Upper lobe of left lung (tissue), 6 donors: Measurements from ENCODE around the gene PRKAR1B. TPM values are rescaled to one million over a fixed set of nuclear protein-coding genes. Genes with fewer than 3 reads are reported as not detected.

ENCODE experiments used
- ATAC-seq, 2 donors: fragments of 200-7000 bp; cut with Tn5 transposase; one replicate each; pipeline ENCODE4 v1.9.1; 2022; ENCODE audit warnings: mild to moderate bottlenecking in 2 of 2, moderate library complexity in 2 of 2; ENCODE audit not compliant: low FRiP score in 2 of 2
- DNase-seq, 2 donors: peaks; one replicate each; pipeline ENCODE4 v3.0.0-alpha.2; 2019 to 2020
- H3K27ac ChIP-seq, 4 donors: fragments of 200-600 bp; sonication (generic); one replicate each; pipeline ENCODE4 v1.5.1; 2016 to 2019
- H3K27me3 ChIP-seq, 4 donors: fragments of 200-600 bp; sonication (generic); one replicate each; pipeline ENCODE4 v1.5.1; 2017 to 2019
- H3K36me3 ChIP-seq, 4 donors: fragments of 200-600 bp; sonication (generic); one replicate each; pipeline ENCODE4 v1.5.1; 2016 to 2019
- H3K4me1 ChIP-seq, 4 donors: fragments of 200-600 bp; sonication (generic); one replicate each; pipeline ENCODE4 v1.5.1; 2018 to 2019
- H3K4me3 ChIP-seq, 4 donors: fragments of 200-600 bp; sonication (generic); one replicate each; pipeline ENCODE4 v1.5.1; 2017 to 2019; ENCODE audit warnings: mild to moderate bottlenecking in 2 of 4, moderate library complexity in 1 of 4
- H3K9me3 ChIP-seq, 4 donors: fragments of 200-600 bp; sonication (generic); one replicate each; pipeline ENCODE4 v1.5.1; 2018 to 2019
- EP300 ChIP-seq, 4 donors: sonication (generic); formaldehyde crosslinking; IDR thresholded peaks; one replicate each; pipeline ENCODE4 v1.5.1; 2017; ENCODE audit warnings: antibody characterized with exemption in 4 of 4, control low read depth in 2 of 4
- POLR2A ChIP-seq, 4 donors: fragments of 450-650 bp; IDR thresholded peaks; one replicate each; pipeline ENCODE4 v1.5.1; 2016 to 2017; ENCODE audit warnings: antibody characterized with exemption in 4 of 4, mild to moderate bottlenecking in 2 of 4
- POLR2AphosphoS5 ChIP-seq, 2 donors: sonication (generic); formaldehyde crosslinking; IDR thresholded peaks; one replicate each; pipeline ENCODE4 v1.5.1; 2017; ENCODE audit warnings: antibody characterized with exemption in 2 of 2
- WGBS, 2 donors: methylation state at CpG; one replicate each; pipeline ENCODE4 v1.1.5; 2017 to 2018; 5-methylcytosine and 5-hydroxymethylcytosine counted together
- total RNA-seq, 6 donors: library from RNA; depleted of rRNA in 4 of 6; stranded (reverse); fragments of >200 nt in 4 of 6; gene quantifications; one replicate each; pipeline versions ENCODE4 v1.1.0 to v1.2.1, GENCODE V29; 2016 to 2021
- TF ChIP-seq, protein P1 (sequence below), 6 experiments: fragments of 450-650 bp in 4 of 6; fragments of 200-600 bp in 2 of 6; sonication (generic) in 2 of 6; IDR thresholded peaks; one replicate each; pipeline ENCODE4 v1.5.1; 2016 to 2019; ENCODE audit warnings: antibody characterized with exemption in 6 of 6
- donor health status: DM: no; HTN: no; CAD: no; lungs with moderate emphysema.
- donor health status: DM: no; HTN: yes; CAD: no; lungs with severe emphysema.

PRKAR1B gene
- total RNA-seq, 6 donors from 2014 or later = 10.3 to 24.4 (median 20.9) TPM

DNA sequence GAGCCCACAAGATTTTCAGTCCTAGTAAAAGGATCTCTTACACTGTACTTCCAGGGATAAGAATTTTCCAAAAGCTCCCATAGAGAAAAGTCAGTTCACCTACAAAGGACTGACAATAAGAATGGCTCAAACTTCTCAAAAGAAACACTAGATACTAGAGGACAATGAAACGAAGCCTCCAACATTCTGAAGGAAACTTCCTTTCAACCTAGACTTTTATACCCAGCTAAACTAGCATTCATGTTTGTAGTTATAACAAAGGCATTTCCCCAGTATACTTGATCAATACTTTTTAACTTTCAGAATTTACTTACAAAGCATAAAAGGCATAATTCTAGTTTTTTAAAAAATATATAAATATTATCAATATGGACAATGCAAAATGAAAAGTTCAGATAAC is 41.5 kb downstream of the PRKAR1B start:
- peaks cover 0 to 1% (median 0%) of the 10 kb centered on the region in 4 donors for H3K36me3 ChIP-seq
- 93 to 100% methylated on average over 1 of the region's 1 CpG for WGBS, 2 donors
- H3K4me1 ChIP-seq = no peaks in the 10 kb centered on the region
- peaks cover 9 to 34% (median 30%) of the 10 kb centered on the region in 4 donors for H3K9me3 ChIP-seq
- no peak overlapping the region for H3K4me3 ChIP-seq
- TF ChIP-seq POLR2AphosphoS5 (IDR thresholded peaks at IDR 0.05) (no peak), POLR2A (IDR thresholded peaks at IDR 0.05) (no peak), EP300 (IDR thresholded peaks at IDR 0.05) (no peak)
- TF ChIP-seq, protein P1, sequence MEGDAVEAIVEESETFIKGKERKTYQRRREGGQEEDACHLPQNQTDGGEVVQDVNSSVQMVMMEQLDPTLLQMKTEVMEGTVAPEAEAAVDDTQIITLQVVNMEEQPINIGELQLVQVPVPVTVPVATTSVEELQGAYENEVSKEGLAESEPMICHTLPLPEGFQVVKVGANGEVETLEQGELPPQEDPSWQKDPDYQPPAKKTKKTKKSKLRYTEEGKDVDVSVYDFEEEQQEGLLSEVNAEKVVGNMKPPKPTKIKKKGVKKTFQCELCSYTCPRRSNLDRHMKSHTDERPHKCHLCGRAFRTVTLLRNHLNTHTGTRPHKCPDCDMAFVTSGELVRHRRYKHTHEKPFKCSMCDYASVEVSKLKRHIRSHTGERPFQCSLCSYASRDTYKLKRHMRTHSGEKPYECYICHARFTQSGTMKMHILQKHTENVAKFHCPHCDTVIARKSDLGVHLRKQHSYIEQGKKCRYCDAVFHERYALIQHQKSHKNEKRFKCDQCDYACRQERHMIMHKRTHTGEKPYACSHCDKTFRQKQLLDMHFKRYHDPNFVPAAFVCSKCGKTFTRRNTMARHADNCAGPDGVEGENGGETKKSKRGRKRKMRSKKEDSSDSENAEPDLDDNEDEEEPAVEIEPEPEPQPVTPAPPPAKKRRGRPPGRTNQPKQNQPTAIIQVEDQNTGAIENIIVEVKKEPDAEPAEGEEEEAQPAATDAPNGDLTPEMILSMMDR (IDR thresholded peaks at IDR 0.05) = no peak
- DNase-seq (no peak), ATAC-seq (no peak)
- no peaks in the 10 kb centered on the region for H3K27me3 ChIP-seq
- no peak overlapping the region for H3K27ac ChIP-seq

DNA sequence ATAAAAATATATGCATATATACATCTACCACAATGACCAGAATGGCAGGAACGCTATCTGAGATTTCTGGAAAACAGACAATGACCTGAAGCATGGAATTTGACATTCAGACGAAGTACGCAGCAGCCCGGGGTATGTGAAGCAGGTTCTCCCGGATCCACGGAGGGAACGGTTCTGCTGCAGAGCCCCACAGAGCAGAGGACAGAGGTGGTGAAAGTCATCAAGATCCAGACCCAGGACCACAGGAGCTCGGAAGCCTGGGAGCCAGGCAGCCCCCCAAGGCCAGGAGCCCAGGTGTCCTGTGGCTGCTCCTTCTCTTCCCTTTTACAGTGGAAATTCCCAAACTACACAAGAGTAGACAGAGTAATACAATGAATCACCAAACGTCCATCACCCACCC is 42.7 kb downstream of the PRKAR1B start:
- Histone ChIP-seq H3K27ac (no peak overlapping the region), H3K4me3 (no peak overlapping the region), H3K36me3 (peaks cover 0 to 11% (median 2%) of the 10 kb centered on the region in 4 donors), H3K27me3 (no peaks in the 10 kb centered on the region), H3K9me3 (peaks cover 9 to 36% (median 30%) of the 10 kb centered on the region in 4 donors), H3K4me1 (no peaks in the 10 kb centered on the region)
- no peak for ATAC-seq
- TF ChIP-seq EP300 (IDR thresholded peaks at IDR 0.05) (no peak), POLR2A (IDR thresholded peaks at IDR 0.05) (no peak), POLR2AphosphoS5 (IDR thresholded peaks at IDR 0.05) (no peak)
- TF ChIP-seq, protein P1 (IDR thresholded peaks at IDR 0.05) = no peak
- 93% methylated on average over 9 of the region's 9 CpGs for WGBS, 2 donors
- no peak for DNase-seq

DNA sequence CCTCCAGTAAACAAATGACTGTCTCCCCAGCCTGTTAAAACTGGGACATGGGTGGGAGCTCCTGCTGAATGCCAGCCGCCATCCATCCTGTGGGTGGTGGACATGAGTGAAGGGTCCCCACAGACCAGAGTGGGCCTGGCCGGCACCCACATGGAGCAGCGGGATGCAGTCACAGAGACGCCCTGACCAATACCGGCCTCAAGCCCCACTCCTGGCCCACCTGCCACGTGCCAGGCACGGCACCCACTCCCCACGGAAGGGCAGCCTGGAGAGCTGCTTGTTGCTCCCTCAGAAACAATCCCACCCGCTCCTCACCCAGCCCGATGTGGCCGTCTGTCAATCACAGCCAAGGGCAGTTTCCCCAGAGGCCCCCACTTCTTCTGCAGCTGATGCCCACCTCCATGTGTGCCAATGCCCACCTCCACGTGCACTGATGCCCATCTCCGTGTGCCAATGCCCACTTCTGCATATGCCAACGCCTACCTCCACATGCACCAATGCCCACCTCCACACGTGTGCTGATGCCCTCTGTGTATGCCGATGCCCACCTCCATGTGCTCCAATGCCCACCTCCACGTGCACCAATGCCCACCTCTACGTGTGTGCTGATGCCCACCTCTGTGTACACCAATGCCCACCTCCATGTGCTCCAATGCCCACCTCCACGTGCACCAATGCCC is 43.4 kb downstream of the PRKAR1B start:
- H3K4me1 ChIP-seq = no peaks in the 10 kb centered on the region
- no peak for ATAC-seq
- no peak overlapping the region for H3K4me3 ChIP-seq
- 91 to 96% methylated on average over 11 to 16 of the region's 19 CpGs for WGBS, 2 donors
- H3K9me3 ChIP-seq = peaks cover 7 to 29% (median 24%) of the 10 kb centered on the region in 4 donors
- peaks cover 0 to 17% (median 4%) of the 10 kb centered on the region in 4 donors for H3K36me3 ChIP-seq
- no peak for TF ChIP-seq POLR2AphosphoS5 (IDR thresholded peaks at IDR 0.05)
- TF ChIP-seq, protein P1 (IDR thresholded peaks at IDR 0.05) = no peak
- no peak for TF ChIP-seq EP300 (IDR thresholded peaks at IDR 0.05)
- TF ChIP-seq POLR2A (IDR thresholded peaks at IDR 0.05) = no peak
- no peaks in the 10 kb centered on the region for H3K27me3 ChIP-seq
- no peak overlapping the region for H3K27ac ChIP-seq
- DNase-seq = no peak

DNA sequence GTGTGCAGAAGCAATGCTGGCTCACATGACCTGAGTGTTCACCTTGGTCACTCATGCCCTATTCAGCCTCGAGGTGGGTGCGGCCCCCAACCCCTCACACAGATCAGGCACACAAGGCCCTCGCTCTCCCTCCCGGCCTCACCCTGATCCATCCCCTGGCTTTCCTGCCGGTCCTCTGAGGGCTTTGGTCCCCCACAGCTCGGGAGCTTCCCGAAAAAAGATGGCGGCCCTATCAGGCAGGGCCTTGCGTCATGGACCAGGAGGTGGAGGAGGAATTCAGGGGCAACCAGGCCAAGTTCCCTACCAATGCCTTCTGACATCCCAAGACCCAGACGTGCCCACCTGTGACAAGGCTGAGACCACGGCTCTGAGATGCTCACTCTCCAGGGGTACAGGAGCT is 44.3 kb downstream of the PRKAR1B start:
- no peak overlapping the region for H3K4me3 ChIP-seq
- ATAC-seq (peak in 1 of 2 donors; percentile 9), DNase-seq (no peak)
- TF ChIP-seq EP300 (IDR thresholded peaks at IDR 0.05) (no peak), POLR2A (IDR thresholded peaks at IDR 0.05) (no peak), POLR2AphosphoS5 (IDR thresholded peaks at IDR 0.05) (no peak)
- TF ChIP-seq, protein P1 (IDR thresholded peaks at IDR 0.05) = no peak
- H3K36me3 ChIP-seq = peaks cover 0 to 17% (median 4%) of the 10 kb centered on the region in 4 donors
- H3K4me1 ChIP-seq = no peaks in the 10 kb centered on the region
- WGBS, 2 donors = 89 to 99% methylated on average over 11 of the region's 11 CpGs
- peaks cover 4 to 23% (median 18%) of the 10 kb centered on the region in 4 donors for H3K9me3 ChIP-seq
- H3K27me3 ChIP-seq = no peaks in the 10 kb centered on the region
- H3K27ac ChIP-seq = no peak overlapping the region
